ENCODE results near the gene ABCG2.

The ABCG2 gene

DNA sequence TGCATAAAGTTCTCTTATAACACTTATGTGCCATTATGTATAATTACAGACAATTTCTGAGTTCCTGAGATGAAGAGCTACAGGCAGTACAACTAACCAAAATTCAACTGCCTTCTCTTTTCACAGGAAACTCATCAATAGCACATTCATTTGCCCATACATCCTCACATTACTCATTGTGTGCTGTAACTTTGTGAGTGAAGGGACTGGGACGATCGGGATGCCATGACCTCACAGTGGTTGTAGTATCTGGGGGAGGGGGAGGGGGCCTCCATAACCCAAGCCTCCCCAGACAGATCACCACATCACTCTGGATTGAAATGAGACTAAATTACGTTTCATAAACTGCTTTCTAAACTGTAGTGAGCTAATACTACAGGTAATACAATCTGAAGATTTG, 60.7 kb downstream of the ABCG2 start:
- TF ChIP-seq, protein P1, sequence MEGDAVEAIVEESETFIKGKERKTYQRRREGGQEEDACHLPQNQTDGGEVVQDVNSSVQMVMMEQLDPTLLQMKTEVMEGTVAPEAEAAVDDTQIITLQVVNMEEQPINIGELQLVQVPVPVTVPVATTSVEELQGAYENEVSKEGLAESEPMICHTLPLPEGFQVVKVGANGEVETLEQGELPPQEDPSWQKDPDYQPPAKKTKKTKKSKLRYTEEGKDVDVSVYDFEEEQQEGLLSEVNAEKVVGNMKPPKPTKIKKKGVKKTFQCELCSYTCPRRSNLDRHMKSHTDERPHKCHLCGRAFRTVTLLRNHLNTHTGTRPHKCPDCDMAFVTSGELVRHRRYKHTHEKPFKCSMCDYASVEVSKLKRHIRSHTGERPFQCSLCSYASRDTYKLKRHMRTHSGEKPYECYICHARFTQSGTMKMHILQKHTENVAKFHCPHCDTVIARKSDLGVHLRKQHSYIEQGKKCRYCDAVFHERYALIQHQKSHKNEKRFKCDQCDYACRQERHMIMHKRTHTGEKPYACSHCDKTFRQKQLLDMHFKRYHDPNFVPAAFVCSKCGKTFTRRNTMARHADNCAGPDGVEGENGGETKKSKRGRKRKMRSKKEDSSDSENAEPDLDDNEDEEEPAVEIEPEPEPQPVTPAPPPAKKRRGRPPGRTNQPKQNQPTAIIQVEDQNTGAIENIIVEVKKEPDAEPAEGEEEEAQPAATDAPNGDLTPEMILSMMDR (IDR thresholded peaks at IDR 0.05; ENCODE audit: insufficient read depth, low read length, missing control alignments) = no peak
- ChIA-PET POLR2A (no interaction called here), CTCF (interaction anchor here (1.0 to 1.2 kb wide), 2 partner anchors 65 to 417 kb away, joined by 3 read pairs; no protein-coding TSS in a partner anchor)
- DNase-seq (ENCODE audit: low read depth, low spot score) = no peak
- no peak overlapping the region for H3K4me3 ChIP-seq (ENCODE audit: low read depth, low read length)

DNA sequence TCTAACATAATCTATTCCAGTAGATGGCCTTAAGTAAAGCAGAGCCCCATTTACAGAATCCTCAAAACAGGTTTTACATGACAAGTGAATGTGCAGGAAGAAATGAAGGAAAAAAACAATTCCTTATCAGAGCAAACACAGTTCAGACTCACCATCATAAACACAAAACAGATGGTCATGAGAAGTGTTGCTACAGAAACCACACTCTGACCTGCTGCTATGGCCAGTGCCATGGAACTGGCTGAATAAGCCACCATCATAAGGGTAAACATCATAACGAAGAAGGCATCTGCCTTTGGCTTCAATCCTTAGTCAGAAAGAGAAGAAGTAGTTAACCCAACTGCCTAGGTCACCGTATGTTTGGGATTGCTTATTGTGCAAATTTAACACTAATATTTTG, 61.1 kb downstream of the ABCG2 start:
- ChIA-PET POLR2A (no interaction called here), CTCF (interaction anchor here (0.7 kb wide), 1 partner anchor 58 kb away, joined by 4 read pairs; no protein-coding TSS in a partner anchor)
- H3K4me3 ChIP-seq (ENCODE audit: low read depth, low read length) = no peak overlapping the region
- DNase-seq (ENCODE audit: low read depth, low spot score) = no peak
- TF ChIP-seq, protein P1 (IDR thresholded peaks at IDR 0.05; ENCODE audit: insufficient read depth, low read length, missing control alignments) = no peak

DNA sequence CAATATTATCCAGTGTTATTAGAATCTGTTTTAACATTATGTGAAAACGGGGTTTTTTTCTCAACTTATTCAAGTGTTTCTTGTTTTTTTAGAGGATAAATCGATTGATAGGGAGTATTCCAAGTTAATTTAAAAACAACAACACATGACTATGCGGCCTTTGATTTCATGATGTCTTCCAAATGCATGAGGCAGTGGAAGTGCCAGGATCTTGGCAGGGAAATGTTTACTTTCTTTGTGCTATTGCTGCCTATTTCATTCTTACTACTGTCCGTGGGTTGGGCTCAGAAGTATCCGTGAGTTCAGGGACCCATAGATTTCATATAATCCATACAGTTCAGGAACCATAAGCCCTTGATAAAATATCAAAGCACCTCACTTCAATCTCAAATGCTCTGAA, 64.6 kb downstream of the ABCG2 start:
- TF ChIP-seq, protein P1 (IDR thresholded peaks at IDR 0.05; ENCODE audit: insufficient read depth, low read length, missing control alignments) = no peak
- H3K4me3 ChIP-seq (ENCODE audit: low read depth, low read length) = no peak overlapping the region
- ChIA-PET POLR2A (no interaction called here), CTCF (no interaction called here)
- DNase-seq (ENCODE audit: low read depth, low spot score) = no peak

DNA sequence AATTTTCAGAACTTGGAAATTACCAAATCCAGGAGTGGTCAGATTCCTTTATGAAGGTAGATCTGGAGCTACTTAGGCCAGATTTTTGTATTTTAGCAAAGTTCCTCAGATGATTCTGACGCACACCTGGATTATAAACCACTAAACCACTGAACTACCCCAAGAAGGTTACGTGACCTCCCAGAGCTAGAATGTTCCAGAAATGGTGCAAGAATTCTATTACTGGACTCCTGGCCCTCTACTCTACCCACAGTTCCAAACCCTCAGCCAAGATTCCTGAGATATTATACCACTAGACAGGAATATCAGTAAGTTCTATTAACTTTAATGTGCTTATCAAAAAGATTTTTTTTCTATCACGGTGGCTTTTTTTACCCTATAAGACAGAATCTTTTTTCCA, 67.1 kb downstream of the ABCG2 start:
- ChIA-PET POLR2A (no interaction called here), CTCF (no interaction called here)
- TF ChIP-seq, protein P1 (IDR thresholded peaks at IDR 0.05; ENCODE audit: insufficient read depth, low read length, missing control alignments) = no peak
- H3K4me3 ChIP-seq (ENCODE audit: low read depth, low read length) = no peak overlapping the region
- DNase-seq (ENCODE audit: low read depth, low spot score) = no peak

DNA sequence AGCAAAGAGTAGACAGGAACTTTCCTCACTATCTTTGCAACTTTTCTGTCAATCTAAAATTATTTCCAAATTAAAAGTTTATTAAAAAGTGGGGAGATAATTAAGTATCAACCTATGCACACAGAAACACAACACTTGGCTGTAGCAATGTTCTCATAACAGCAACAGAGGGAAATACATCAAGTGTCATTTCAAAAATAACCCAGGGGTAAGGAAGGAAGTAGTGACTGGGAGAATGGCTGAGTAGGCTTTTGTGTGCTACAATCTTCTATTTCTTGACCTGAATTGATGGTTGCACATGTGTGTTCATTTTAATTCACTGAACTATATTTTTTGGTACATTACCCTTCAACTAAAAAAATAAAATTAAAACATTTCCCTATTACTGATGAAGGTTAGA, 67.5 kb downstream of the ABCG2 start:
- DNase-seq (ENCODE audit: low read depth, low spot score) = no peak
- TF ChIP-seq, protein P1 (IDR thresholded peaks at IDR 0.05; ENCODE audit: insufficient read depth, low read length, missing control alignments) = no peak
- CTCF ChIA-PET = no interaction called here
- no peak overlapping the region for H3K4me3 ChIP-seq (ENCODE audit: low read depth, low read length)
- POLR2A ChIA-PET = no interaction called here

DNA sequence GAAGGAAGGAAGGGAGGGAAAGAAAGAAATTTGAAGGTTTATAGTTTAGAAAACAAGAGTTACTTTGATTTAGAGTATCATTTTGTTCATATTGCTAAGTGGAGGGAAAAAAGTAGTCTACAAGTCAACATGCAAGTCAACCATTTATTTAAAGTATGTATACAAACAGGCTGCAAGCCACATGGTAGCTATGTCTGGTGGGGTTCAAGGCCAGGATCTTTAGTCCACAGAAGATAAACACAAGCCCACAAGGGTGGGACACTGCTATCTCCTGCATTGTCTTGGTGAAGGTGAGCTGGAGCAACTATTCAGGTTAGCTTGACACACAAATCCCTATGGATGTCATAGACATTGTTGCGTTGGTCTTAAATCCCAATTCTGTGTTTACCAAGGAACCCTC, 71.4 kb downstream of the ABCG2 start:
- TF ChIP-seq, protein P1 (IDR thresholded peaks at IDR 0.05; ENCODE audit: insufficient read depth, low read length, missing control alignments) = no peak
- CTCF ChIA-PET = no interaction called here
- POLR2A ChIA-PET = no interaction called here

More for the DNA sequence above, 71.4 kb downstream of the ABCG2 start:
- H3K4me3 ChIP-seq (ENCODE audit: low read depth, low read length) = no peak overlapping the region
- DNase-seq (ENCODE audit: low read depth, low spot score) = no peak
